BE2C (cell line): ENCODE results near the gene KLF13.

Experiments used
- DNase-seq: peaks from one replicate; pipeline ENCODE4 v3.0.0-alpha.2; 2020
- H3K27me3 ChIP-seq: fragments of 250-450 bp; sonication (Bioruptor Pico); 2 replicates; pipeline ENCODE4 v1.5.1; 2020; ENCODE audit warnings: mild to moderate bottlenecking
- H3K36me3 ChIP-seq: fragments of 250-450 bp; sonication (Bioruptor Pico); 2 replicates; pipeline ENCODE4 v1.5.1; 2020; ENCODE audit warnings: mild to moderate bottlenecking
- H3K4me1 ChIP-seq: fragments of 250-450 bp; sonication (Bioruptor Pico); 2 replicates; pipeline ENCODE4 v1.5.1; 2020
- H3K4me3 ChIP-seq: 2 replicates; pipeline ENCODE4 v1.5.1; 2011; ENCODE audit warnings: low read depth, low read length
- H3K9me3 ChIP-seq: fragments of 250-450 bp; sonication (Bioruptor Pico); 2 replicates; pipeline ENCODE4 v1.5.1; 2020
- TF ChIP-seq, protein P1 (sequence below): IDR thresholded peaks from 2 replicates; pipeline ENCODE4 v1.5.1; 2012; ENCODE audit warnings: mild to moderate bottlenecking, low read depth, low read length

The KLF13 gene

DNA sequence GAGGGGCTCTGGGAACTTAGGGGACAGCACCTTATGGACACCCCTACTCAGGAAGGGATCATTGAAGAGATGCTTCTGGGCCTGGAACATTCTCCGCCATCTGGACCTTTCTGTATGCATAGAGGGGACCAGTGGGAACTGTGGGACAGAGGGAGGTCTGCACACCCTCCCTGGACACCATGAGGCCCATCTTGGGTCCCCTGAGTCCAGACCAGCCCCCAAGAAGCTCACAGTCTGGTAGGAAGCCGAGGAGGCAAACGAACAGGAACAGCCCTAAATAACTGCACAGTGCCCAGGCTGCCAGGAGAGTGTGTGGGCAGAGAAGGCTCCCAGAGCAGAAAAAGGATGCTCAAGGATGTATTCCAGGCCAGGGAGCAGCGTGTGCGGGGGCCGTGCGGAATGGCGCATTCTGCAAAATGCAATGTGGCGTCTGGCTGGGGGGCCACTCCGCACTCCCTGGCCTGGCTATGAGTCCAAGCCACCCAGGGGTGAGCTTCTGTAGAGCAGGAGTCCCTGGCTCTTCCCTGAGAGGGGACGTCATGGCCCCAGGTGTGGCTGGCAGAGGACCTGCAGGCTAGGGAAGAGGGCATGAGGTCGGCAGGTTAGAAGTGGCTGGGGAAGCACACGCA is 24.5 kb upstream of the KLF13 start:
- H3K27me3 ChIP-seq = no peaks in the 10 kb centered on the region
- H3K4me3 ChIP-seq = no peak overlapping the region
- DNase-seq = peak; percentile 14
- TF ChIP-seq, protein P1, sequence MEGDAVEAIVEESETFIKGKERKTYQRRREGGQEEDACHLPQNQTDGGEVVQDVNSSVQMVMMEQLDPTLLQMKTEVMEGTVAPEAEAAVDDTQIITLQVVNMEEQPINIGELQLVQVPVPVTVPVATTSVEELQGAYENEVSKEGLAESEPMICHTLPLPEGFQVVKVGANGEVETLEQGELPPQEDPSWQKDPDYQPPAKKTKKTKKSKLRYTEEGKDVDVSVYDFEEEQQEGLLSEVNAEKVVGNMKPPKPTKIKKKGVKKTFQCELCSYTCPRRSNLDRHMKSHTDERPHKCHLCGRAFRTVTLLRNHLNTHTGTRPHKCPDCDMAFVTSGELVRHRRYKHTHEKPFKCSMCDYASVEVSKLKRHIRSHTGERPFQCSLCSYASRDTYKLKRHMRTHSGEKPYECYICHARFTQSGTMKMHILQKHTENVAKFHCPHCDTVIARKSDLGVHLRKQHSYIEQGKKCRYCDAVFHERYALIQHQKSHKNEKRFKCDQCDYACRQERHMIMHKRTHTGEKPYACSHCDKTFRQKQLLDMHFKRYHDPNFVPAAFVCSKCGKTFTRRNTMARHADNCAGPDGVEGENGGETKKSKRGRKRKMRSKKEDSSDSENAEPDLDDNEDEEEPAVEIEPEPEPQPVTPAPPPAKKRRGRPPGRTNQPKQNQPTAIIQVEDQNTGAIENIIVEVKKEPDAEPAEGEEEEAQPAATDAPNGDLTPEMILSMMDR = no peak
- peaks cover 74% of the 10 kb centered on the region for H3K4me1 ChIP-seq
- H3K9me3 ChIP-seq = no peaks in the 10 kb centered on the region
- H3K36me3 ChIP-seq = no peaks in the 10 kb centered on the region

DNA sequence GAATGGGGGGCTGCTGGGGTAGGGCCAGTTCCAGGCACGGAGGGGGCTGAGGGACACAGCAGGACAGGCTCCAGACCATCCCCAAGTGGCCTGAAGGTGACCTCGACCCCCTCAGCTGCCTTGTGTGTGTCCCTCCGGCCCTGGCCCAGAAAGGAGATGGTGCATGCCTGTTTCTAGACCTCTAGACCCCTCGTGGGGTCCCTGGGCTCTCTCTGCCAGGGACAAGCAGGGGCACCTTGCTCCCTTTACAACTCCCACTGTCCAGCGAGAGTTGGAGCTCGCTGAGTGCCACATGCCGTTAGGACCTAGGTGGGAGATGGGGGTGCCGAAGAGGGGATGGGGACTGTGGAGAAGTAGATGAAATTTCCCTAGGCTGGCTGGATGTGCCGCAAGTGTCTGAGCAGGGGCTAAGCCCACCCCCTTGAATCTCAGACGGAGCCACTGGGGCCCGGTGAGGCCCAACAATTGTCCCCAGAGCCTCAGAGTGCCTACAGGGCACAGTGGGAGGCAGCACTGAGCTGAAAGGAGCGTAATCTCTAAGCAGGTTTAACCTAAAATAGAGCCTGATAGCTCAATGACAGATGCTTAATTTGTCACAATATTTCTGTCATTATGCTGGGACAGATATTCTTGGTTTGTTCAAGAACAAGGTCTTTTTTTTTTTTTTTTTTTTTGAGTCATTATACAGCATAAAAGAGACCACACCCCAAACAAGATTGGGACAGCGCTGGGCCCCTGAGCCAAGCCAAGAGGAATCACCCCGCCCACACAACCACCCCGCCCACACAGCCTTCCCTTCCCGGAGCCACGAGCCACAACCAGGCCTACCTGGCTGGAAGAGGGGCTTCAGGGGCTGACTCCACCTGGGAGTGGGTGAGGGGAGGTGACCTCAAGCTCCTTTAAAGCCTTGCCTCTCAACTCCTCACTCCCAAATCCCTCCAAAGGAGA is 23.6 kb upstream of the KLF13 start:
- TF ChIP-seq, protein P1 = 0 out of 2 replicates have a peak, but pooled peaks have one; percentile 16
- no peak for DNase-seq

DNA sequence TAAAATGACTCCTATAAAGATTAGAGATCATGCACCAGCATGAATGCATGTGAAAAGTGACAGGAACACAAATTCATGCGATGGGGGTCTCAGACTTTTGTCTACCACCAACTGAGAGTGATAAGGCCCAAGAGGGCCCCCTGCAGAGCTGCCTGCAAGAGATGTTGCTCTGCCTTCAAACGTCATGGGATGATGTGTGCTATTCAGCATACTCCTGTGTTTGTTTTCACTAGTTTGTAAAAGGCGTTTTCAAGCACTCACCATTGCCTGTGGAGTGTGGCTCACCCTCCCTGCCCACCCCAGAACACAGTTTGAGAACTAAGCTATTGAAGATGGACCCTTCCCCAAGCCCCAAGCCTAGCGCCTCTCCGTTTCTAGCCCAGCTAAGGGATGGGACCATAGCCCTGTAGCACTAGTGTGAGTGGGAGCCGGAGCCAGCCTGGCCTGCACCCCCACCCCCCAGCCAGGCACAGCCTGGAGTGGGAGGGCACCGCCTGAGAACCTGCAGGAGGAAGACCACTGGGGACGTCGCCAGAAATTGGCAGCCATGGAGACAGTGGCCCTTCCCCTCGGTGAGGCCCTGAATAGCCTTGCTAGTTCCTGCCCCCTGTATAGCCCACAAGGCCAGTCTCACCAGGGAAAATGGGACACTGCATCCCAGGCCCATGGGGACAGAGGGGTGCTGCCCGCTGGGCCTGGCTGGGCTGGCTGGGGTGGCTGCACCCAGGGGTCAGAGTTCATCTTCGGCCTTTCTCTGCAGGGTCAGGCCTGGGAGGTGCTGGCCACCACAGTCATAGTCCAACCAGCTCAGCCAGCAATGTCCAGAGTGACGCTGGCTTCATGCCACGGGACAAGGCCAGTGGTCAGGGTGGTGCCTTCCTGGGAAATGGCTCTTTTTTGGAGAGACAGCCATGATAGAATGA is 22.6 kb upstream of the KLF13 start:
- H3K36me3 ChIP-seq = no peaks in the 10 kb centered on the region
- H3K27me3 ChIP-seq = no peaks in the 10 kb centered on the region
- TF ChIP-seq, protein P1 = no peak
- peaks cover 63% of the 10 kb centered on the region for H3K4me1 ChIP-seq
- no peak overlapping the region for H3K4me3 ChIP-seq
- H3K9me3 ChIP-seq = no peaks in the 10 kb centered on the region
- no peak for DNase-seq

More for the DNA sequence above, 23.6 kb upstream of the KLF13 start:
- no peaks in the 10 kb centered on the region for H3K36me3 ChIP-seq
- H3K27me3 ChIP-seq = no peaks in the 10 kb centered on the region
- H3K4me3 ChIP-seq = no peak overlapping the region
- peaks cover 69% of the 10 kb centered on the region for H3K4me1 ChIP-seq
- no peaks in the 10 kb centered on the region for H3K9me3 ChIP-seq

DNA sequence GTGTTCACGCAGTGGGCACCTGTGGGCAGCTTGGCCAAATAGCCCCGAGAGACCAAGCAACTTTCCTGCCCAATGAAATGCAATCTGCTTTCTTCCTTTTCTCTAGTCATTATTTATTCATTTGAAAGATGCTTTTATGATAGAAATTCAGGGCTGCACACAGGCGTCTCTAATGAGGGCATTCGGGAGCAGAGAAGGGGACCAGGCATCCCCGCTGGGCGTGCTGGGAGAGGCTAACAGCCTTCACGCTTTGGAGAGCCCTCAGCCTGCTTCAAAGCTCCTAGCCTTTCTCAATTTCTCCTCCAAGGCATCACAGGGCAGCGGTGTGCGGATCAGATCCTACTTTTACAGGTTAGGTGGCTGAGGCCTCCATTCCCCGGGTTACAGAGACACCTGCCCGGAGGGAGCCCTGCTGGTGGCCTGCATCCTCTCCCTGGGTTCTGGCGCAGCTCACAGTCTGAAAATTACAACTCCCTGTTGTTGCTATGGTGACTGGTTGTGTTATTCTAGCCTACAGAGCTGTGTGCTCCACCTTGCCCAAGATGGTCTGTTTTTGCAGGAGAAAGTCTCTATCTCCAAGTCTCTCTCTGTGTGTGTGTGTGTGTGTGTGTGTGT is 21.8 kb upstream of the KLF13 start:
- TF ChIP-seq, protein P1 = peak; percentile 13; the same call in 1 of the 2 replicates
- Histone ChIP-seq H3K27me3 (no peaks in the 10 kb centered on the region), H3K9me3 (no peaks in the 10 kb centered on the region), H3K36me3 (no peaks in the 10 kb centered on the region), H3K4me1 (peaks cover 60% of the 10 kb centered on the region), H3K4me3 (no peak overlapping the region)
- peak; percentile 66 for DNase-seq

DNA sequence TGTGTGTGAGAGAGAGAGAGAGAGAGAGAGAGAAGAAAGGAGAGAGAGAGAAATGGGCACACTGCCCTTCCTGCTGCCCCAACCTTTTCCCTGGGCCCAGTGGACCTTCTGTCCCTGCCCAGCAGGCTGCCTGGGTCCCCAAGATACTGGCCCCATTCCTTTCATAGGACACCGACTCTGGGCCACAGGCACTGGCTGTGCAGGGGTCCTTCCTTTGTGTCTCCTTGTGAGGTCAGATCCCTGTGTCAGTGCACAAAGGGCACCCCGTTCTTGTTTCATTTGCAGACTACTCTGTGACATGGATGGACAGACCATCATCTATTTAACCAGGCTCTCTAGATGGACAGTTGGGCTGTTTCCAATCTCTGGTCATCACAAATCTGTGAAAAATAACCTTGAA is 21.3 kb upstream of the KLF13 start:
- Histone ChIP-seq H3K36me3 (no peaks in the 10 kb centered on the region), H3K4me1 (peaks cover 55% of the 10 kb centered on the region)
- TF ChIP-seq, protein P1 = no peak

More for the DNA sequence above, 21.3 kb upstream of the KLF13 start:
- H3K9me3 ChIP-seq = no peaks in the 10 kb centered on the region
- no peak overlapping the region for H3K4me3 ChIP-seq
- H3K27me3 ChIP-seq = no peaks in the 10 kb centered on the region
- DNase-seq = no peak
